Measurements from ENCODE around the gene MSI2.

- TF ChIP-seq POLR2A (IDR thresholded peaks at IDR 0.05) (no peak), CTCF (IDR thresholded peaks at IDR 0.05) (no peak), POLR2AphosphoS5 (IDR thresholded peaks at IDR 0.05) (no peak), EP300 (IDR thresholded peaks at IDR 0.05) (no peak)
Measured at GRCh38 chr17:57560319-57560705, 304.0 kb downstream of the MSI2 start.

All from sigmoid colon (tissue), 4 donors.